ENCODE measurements around the gene SPINT4.

SPINT4 gene

DNA sequence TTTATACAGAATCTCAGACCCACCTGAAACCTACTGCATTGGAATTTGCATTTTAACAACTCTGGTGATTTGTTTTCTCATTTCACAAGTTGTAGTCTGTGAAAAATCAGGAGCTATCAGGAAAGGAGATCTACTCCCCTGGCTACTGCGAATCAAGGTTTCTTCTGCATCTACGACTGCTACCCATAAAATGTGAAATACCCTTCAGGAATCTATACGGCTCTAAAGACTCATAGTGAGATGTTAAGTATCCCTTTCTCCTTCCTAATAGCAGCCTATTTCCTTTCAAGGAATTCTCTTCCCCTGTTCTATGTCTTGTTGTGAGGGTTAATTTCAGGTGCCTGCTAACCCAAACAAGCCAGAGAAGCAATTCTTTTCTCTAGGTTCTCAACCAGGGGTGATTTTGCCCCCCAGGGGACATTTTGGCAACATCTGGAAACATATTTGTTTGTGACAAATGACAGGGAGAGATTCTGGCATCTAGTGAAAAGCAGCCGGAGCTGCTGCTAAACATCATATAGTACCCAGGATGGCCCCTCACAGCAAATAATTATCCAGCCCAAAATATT lies 43.2 kb downstream of the SPINT4 start:
- no peak for DNase-seq

DNA sequence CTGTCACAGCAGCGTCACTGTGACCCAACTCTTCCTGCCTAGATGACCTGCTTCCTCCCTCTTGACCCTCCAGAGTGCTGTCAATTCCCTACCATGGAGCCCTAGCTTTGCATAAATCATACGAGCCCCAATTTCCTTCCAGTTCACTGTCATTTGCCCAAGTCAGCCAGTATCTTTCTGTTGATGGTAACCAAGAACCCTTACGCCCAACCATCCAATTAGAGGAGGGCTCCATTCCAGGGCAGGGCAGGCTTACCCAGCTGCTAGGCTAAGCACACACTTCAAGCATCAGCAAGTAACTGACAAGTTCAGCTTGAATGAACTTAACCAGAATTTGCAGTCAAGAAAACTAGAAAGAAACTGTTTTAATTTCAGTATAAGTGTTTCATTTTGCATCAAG lies 43.8 kb downstream of the SPINT4 start:
- no peak for DNase-seq

DNA sequence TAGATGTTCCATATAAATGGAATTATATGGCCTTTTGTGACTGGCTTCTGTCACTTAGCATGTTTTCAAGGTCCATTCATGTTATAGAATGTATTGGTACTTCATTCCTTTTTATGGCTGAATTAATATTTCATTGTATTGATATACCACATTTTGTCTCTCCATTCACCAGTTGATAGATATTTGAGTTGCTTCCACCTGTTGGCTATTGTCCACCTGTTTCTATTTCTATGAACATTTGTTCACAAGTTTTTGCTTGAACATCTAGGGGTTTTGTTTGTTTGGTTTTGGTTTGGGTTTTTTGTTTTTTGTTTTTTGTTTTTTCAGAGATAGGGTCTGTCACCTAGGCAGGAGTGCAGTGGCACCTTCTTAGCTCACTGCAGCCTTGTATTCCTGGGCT lies 46.3 kb downstream of the SPINT4 start:
- no peak for DNase-seq

DNA sequence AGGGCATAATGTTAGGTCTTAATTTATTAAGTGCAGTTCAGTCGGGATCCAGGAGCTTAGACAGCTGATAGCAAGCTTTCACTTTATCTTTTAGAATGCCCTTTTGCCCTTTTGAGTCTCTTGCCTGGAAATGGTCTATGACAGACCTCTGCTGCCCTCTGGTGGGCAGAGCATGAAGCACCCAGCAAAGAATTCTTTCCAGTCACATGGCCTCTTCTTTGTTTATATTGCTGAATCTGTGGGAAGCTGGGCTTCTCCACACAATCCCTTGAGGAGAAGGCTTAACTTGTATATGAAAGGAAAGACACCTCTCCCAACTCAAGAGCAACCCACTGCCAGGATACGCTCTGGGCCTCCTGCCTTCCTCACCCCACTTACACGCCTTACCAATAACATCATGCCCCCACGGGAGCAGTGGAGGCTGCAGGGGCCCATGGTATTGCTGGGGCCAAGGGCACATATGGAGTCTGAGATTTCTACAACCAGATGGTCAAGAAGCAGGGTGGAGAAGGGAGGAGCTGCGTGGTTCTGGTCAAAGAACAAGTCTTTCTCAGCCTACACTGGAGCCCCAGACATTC lies 49.1 kb downstream of the SPINT4 start:
- peak; percentile 76 for DNase-seq

DNA sequence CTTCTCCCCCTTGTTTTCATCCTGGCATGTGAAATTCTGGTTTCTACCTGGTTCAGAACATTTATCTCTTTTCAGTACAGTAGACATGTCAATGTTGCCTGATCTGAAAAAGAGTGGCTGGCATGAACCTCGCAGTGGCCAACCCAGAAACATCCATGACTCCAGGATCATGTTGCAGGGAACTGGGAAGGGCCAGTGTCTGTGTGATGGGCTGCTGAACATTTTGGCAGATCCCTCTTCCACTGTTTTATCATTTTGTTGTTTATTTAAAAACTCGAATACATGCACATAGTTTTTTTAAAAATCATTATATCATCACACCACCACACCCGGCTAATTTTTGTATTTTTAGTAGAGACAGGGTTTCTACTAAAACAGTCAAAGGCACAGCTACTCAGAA lies 50.5 kb downstream of the SPINT4 start:
- DNase-seq, result no peak

DNA sequence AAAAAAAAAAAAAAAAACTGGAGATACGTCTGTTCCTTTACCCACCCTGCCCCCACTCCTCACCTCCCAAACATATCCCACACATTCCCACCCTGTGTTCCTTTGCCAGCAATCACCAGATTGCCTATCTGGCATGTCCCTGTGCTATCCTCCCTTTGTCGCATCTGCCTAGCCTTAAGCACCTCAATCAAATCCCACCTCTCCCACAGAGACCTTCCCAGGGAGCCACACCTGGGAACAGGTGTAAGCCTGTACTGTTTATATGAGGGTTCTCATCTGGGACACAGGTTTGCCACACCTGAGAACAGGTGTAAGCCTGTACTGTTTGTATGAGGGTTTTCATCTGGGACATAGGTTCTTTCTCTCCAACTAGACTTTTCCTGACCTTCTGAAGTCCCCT lies 52.8 kb downstream of the SPINT4 start:
- no peak for DNase-seq

DNA sequence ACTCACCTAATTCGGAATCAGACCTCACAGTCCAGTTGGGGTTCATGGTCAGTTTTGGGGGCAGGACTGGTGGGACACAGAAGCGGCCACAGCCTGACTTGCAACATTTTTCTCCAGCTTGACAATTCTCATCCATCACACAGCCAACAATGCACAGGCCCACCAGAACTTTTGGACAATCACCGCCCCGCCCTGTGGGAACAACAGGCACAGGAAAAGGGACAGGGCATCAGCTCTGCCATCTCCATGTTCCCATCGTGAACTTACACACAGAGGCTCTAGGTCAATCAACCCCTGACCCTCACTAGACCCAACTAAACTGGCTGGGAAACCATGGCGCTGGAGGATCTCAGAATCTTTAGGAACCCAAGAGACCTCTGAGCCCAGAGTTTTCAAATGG lies 53.3 kb downstream of the SPINT4 start:
- DNase-seq, result no peak

All from T-helper 9 cell (primary cell).